ENCODE measurements around the gene NOL7. TPM values are rescaled to one million over a fixed set of nuclear protein-coding genes. Genes with fewer than 3 reads are reported as not detected.

Gene NOL7
- total and polyA plus RNA-seq, 7 experiments from 2014 or later, result 49.1 to 145 (median 65.0) TPM

DNA sequence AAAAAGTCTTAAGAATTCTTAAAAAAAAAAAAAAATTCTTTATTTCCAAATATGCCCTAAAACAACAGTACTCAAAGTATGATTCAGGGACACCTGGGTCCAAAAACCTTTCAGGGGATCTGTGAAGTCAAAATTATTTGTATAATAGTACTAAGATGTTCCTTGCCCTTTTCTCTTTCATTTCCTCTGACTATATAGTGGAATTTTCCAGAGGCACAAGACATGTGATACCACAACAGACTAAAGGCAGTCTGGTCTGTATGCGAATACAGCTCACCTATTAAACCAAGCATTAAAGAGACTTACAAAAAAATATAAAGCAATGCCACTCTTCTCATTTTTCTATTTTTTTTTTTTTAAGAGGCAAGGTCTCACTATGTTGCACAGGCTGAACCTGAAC is 15.4 kb downstream of the NOL7 start:
- DNase-seq (no peak), ATAC-seq (no peak)
- ChIA-PET POLR2A (interaction anchor here (0.6 to 1.2 kb wide), 4 partner anchors 9 to 79 kb away, joined by 3 to 5 read pairs (median 4); partner anchors contain the start of gene NOL7), CTCF (interaction anchor here (1.0 kb wide), 1 partner anchor 15 kb away, joined by 5 read pairs; no protein-coding TSS in a partner anchor)
- H3K36me3 Mint-ChIP-seq, result peaks cover 0 to 43% (median 20%) of the 10 kb centered on the region in 5 donors
- peak overlapping the region in 3 of 9 donors; percentile 7 to 58 (median 34) for H3K27ac Mint-ChIP-seq
- H3K27ac ChIP-seq (ENCODE audit: low read depth, low read length), result no peak overlapping the region
- H3K9me3 Mint-ChIP-seq, result no peaks in the 10 kb centered on the region
- H3K9me3 ChIP-seq (ENCODE audit: control insufficient read depth in 2 of 3, low read length in 3 of 3), result no peaks in the 10 kb centered on the region
- H3K4me1 ChIP-seq (ENCODE audit: control insufficient read depth in 2 of 2, insufficient read depth in 2 of 2, low read length in 2 of 2), result no peaks in the 10 kb centered on the region
- H3K27me3 Mint-ChIP-seq, result no peaks in the 10 kb centered on the region
- intact Hi-C loops (cut with micrococcal nuclease), result no loop called here
- no peak overlapping the region for H3K4me3 ChIP-seq (ENCODE audit: low read length)
- peaks cover 0 to 21% (median 15%) of the 10 kb centered on the region in 7 donors for H3K4me1 Mint-ChIP-seq
- no peaks in the 10 kb centered on the region for H3K27me3 ChIP-seq (ENCODE audit: control insufficient read depth in 2 of 2, insufficient read depth in 2 of 2, low read length in 2 of 2)
- no peak overlapping the region for H3K4me3 Mint-ChIP-seq
- peaks cover 12 to 41% (median 30%) of the 10 kb centered on the region in 3 experiments for H3K36me3 ChIP-seq (ENCODE audit: control insufficient read depth in 2 of 3, insufficient read depth in 3 of 3, low read length in 3 of 3)

DNA sequence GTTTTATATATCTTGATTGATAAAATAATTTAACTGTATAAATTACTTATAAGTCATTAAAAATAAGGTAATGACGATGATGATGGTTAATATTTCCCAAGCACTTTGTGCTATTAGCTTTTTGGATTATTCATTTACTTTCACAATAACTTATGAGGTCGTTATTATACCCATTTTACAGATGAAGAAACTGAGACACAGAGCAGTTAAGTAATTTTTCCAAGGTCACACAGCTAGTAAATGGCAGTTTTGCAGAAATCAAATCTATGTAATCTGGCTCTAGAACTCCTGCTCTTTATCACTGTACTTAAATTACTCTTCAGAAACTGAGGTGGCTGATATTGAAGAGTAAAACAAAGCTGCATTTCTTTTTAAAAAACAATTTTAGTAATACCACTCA is 18.2 kb downstream of the NOL7 start:
- H3K27ac Mint-ChIP-seq, result no peak overlapping the region
- H3K4me3 Mint-ChIP-seq, result no peak overlapping the region
- Histone ChIP-seq H3K36me3 (ENCODE audit: control insufficient read depth in 2 of 3, insufficient read depth in 3 of 3, low read length in 3 of 3) (peaks cover 12 to 34% (median 30%) of the 10 kb centered on the region in 3 experiments), H3K27me3 (ENCODE audit: control insufficient read depth in 2 of 2, insufficient read depth in 2 of 2, low read length in 2 of 2) (no peaks in the 10 kb centered on the region), H3K9me3 (ENCODE audit: control insufficient read depth in 2 of 3, low read length in 3 of 3) (no peaks in the 10 kb centered on the region), H3K27ac (ENCODE audit: low read depth, low read length) (no peak overlapping the region), H3K4me1 (ENCODE audit: control insufficient read depth in 2 of 2, insufficient read depth in 2 of 2, low read length in 2 of 2) (peaks cover 0 to 6% of the 10 kb centered on the region in 2 donors), H3K4me3 (ENCODE audit: low read length) (no peak overlapping the region)
- ChIA-PET POLR2A (interaction anchor here (0.7 to 1.2 kb wide), 2 partner anchors 8 to 78 kb away, joined by 4 to 5 read pairs; no protein-coding TSS in a partner anchor), CTCF (interaction anchor here (0.7 kb wide), 1 partner anchor 259 kb away, joined by 3 read pairs; no protein-coding TSS in a partner anchor)
- DNase-seq, result no peak
- intact Hi-C loops (cut with micrococcal nuclease), result no loop called here
- ATAC-seq, result no peak
- H3K27me3 Mint-ChIP-seq, result no peaks in the 10 kb centered on the region
- no peaks in the 10 kb centered on the region for H3K9me3 Mint-ChIP-seq
- peaks cover 8 to 45% (median 20%) of the 10 kb centered on the region in 5 donors for H3K36me3 Mint-ChIP-seq
- H3K4me1 Mint-ChIP-seq, result peaks cover 11 to 42% (median 39%) of the 10 kb centered on the region in 7 donors

GRCh38 chr6:13635948-13636658 is 21.0 kb downstream of the NOL7 start:
- peak overlapping the region; percentile 42 for H3K27ac ChIP-seq (ENCODE audit: low read depth, low read length)

DNA sequence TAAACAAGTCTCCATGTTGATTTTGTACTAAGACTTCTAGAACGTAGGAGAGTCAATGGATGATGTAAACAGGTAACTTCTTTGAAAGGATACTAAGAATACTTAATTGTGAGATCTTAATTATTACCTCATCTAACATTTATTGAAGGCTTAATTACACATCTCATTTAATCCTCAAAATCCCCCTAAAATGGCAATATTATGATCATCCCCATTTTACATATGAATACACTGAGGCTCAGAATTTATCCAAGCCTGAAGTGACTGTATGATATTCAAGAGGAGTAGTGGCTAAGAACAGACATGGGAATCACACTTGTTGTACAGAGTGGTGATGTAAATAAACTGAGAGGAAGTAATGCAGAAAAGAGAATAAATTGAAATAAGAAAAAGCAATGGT is 22.9 kb downstream of the NOL7 start:
- H3K4me1 ChIP-seq (ENCODE audit: control insufficient read depth in 2 of 2, insufficient read depth in 2 of 2, low read length in 2 of 2), result peaks cover 0 to 6% of the 10 kb centered on the region in 2 donors
- peak overlapping the region; percentile 28 to 87 (median 64) for H3K27ac Mint-ChIP-seq
- H3K9me3 Mint-ChIP-seq, result no peaks in the 10 kb centered on the region
- H3K9me3 ChIP-seq (ENCODE audit: control insufficient read depth in 2 of 3, low read length in 3 of 3), result no peaks in the 10 kb centered on the region
- peaks cover 0 to 21% (median 11%) of the 10 kb centered on the region in 3 experiments for H3K36me3 ChIP-seq (ENCODE audit: control insufficient read depth in 2 of 3, insufficient read depth in 3 of 3, low read length in 3 of 3)
- no peak overlapping the region for H3K4me3 ChIP-seq (ENCODE audit: low read length)
- CTCF ChIA-PET, result interaction anchor here (1.1 kb wide), 1 partner anchor 72 kb away, joined by 3 read pairs; no protein-coding TSS in a partner anchor
- POLR2A ChIA-PET, result interaction anchor here (0.7 to 1.4 kb wide), 2 partner anchors 23 to 73 kb away, joined by 3 read pairs; partner anchors contain the start of gene NOL7
- H3K27me3 Mint-ChIP-seq, result no peaks in the 10 kb centered on the region
- intact Hi-C loops (cut with micrococcal nuclease), result loop anchor here (5.0 kb wide), 2 partner anchors 34 to 129 kb away; no protein-coding TSS in a partner anchor
- peaks cover 16 to 37% (median 34%) of the 10 kb centered on the region in 7 donors for H3K4me1 Mint-ChIP-seq
- no peak for DNase-seq
- H3K36me3 Mint-ChIP-seq, result peaks cover 13 to 39% (median 16%) of the 10 kb centered on the region in 5 donors
- ATAC-seq, result no peak
- H3K27ac ChIP-seq (ENCODE audit: low read depth, low read length), result no peak overlapping the region
- H3K4me3 Mint-ChIP-seq, result no peak overlapping the region
- H3K27me3 ChIP-seq (ENCODE audit: control insufficient read depth in 2 of 2, insufficient read depth in 2 of 2, low read length in 2 of 2), result no peaks in the 10 kb centered on the region

More at GRCh38 chr6:13635948-13636658, 21.0 kb downstream of the NOL7 start:
- CTCF ChIA-PET, result interaction anchor here (0.7 to 1.7 kb wide), 3 partner anchors 12 to 75 kb away, joined by 3 to 6 read pairs (median 4); partner anchors contain the start of gene RANBP9
- DNase-seq (peak in 1 of 9 donors; percentile 13), ATAC-seq (peak; percentile 34)
- H3K27me3 Mint-ChIP-seq, result no peaks in the 10 kb centered on the region
- peak overlapping the region in 5 of 10 donors; percentile 9 to 69 (median 51) for H3K4me3 Mint-ChIP-seq
- peak overlapping the region in 8 of 9 donors; percentile 49 to 87 (median 74) for H3K27ac Mint-ChIP-seq
- no peaks in the 10 kb centered on the region for H3K27me3 ChIP-seq (ENCODE audit: control insufficient read depth in 2 of 2, insufficient read depth in 2 of 2, low read length in 2 of 2)
- no peak overlapping the region for H3K4me3 ChIP-seq (ENCODE audit: low read length)
- intact Hi-C loops (cut with micrococcal nuclease), result loop anchor here (5.0 kb wide), 2 partner anchors 36 to 131 kb away; no protein-coding TSS in a partner anchor
- no peaks in the 10 kb centered on the region for H3K9me3 ChIP-seq (ENCODE audit: control insufficient read depth in 2 of 3, low read length in 3 of 3)
- peaks cover 15 to 37% (median 31%) of the 10 kb centered on the region in 7 donors for H3K4me1 Mint-ChIP-seq
- H3K36me3 Mint-ChIP-seq, result peaks cover 11 to 49% (median 18%) of the 10 kb centered on the region in 5 donors
- peaks cover 6 to 28% (median 20%) of the 10 kb centered on the region in 3 experiments for H3K36me3 ChIP-seq (ENCODE audit: control insufficient read depth in 2 of 3, insufficient read depth in 3 of 3, low read length in 3 of 3)
- POLR2A ChIA-PET, result interaction anchor here (0.7 to 4.0 kb wide), 4 partner anchors 15 to 76 kb away, joined by 4 to 22 read pairs (median 6); partner anchors contain the start of genes NOL7 and RANBP9
- H3K9me3 Mint-ChIP-seq, result no peaks in the 10 kb centered on the region
- peaks cover 0 to 6% of the 10 kb centered on the region in 2 donors for H3K4me1 ChIP-seq (ENCODE audit: control insufficient read depth in 2 of 2, insufficient read depth in 2 of 2, low read length in 2 of 2)

DNA sequence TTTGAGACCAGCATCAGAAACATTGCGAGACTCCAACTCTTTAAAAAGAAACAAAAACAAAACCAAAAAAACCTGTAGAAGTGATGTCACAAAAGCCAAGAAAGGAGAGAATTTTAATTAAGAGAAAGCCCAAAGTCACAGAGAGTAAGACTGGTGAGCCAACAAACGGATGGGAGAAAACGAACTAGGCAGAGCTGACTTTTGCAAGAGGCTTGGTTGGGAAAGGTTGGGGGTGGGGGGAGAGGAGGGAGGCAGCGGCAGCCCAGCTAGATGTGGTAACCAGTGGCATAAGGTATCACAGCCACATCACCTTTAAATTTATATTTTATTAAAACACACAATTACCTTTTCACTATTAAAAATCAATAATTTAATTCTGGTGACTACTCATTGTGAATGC is 23.5 kb downstream of the NOL7 start:
- no peak overlapping the region for H3K4me3 ChIP-seq (ENCODE audit: low read length)
- H3K9me3 ChIP-seq (ENCODE audit: control insufficient read depth in 2 of 3, low read length in 3 of 3), result no peaks in the 10 kb centered on the region
- H3K4me1 Mint-ChIP-seq, result peaks cover 20 to 42% (median 37%) of the 10 kb centered on the region in 7 donors
- H3K36me3 Mint-ChIP-seq, result peaks cover 18 to 44% (median 22%) of the 10 kb centered on the region in 5 donors
- CTCF ChIA-PET, result interaction anchor here (1.1 kb wide), 1 partner anchor 71 kb away, joined by 3 read pairs; no protein-coding TSS in a partner anchor
- H3K4me1 ChIP-seq (ENCODE audit: control insufficient read depth in 2 of 2, insufficient read depth in 2 of 2, low read length in 2 of 2), result peaks cover 0 to 6% of the 10 kb centered on the region in 2 donors
- ATAC-seq (no peak), DNase-seq (no peak)
- no peaks in the 10 kb centered on the region for H3K27me3 ChIP-seq (ENCODE audit: control insufficient read depth in 2 of 2, insufficient read depth in 2 of 2, low read length in 2 of 2)
- no peak overlapping the region for H3K4me3 Mint-ChIP-seq
- intact Hi-C loops (cut with micrococcal nuclease), result loop anchor here (5.0 kb wide), 2 partner anchors 34 to 129 kb away; no protein-coding TSS in a partner anchor
- peak overlapping the region; percentile 28 to 87 (median 63) for H3K27ac Mint-ChIP-seq
- no peak overlapping the region for H3K27ac ChIP-seq (ENCODE audit: low read depth, low read length)
- peaks cover 0 to 26% (median 9%) of the 10 kb centered on the region in 3 experiments for H3K36me3 ChIP-seq (ENCODE audit: control insufficient read depth in 2 of 3, insufficient read depth in 3 of 3, low read length in 3 of 3)
- POLR2A ChIA-PET, result interaction anchor here (0.7 to 1.4 kb wide), 2 partner anchors 24 to 73 kb away, joined by 3 read pairs; partner anchors contain the start of gene NOL7
- no peaks in the 10 kb centered on the region for H3K27me3 Mint-ChIP-seq
- no peaks in the 10 kb centered on the region for H3K9me3 Mint-ChIP-seq

DNA sequence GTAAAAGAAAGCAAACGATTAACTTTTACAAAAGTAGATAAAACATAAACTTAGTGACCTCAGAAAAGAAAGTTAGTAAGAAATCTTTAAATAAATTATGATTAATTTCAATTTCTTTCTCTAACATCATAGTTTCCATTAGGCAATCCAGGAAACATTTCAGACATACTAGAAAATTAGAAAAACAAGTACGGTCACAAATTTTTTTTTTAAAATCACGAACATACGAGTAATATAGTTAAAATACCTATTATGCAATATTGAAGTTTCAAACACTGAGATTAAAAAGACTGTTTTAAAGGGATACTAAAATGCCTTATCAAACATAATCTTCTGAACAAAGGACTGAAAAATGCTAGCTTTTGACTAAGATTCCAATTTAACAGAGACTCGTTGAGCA is 26.2 kb downstream of the NOL7 start:
- no peak for ATAC-seq

More for the DNA sequence above, 26.2 kb downstream of the NOL7 start:
- Mint-ChIP-seq H3K27me3 (no peaks in the 10 kb centered on the region), H3K4me1 (peaks cover 17 to 31% (median 24%) of the 10 kb centered on the region in 7 donors), H3K4me3 (no peak overlapping the region), H3K9me3 (no peaks in the 10 kb centered on the region), H3K27ac (peak overlapping the region in 1 of 9 donors; percentile 27), H3K36me3 (peaks cover 18 to 36% (median 24%) of the 10 kb centered on the region in 5 donors)
- CTCF ChIA-PET, result no interaction called here
- intact Hi-C loops (cut with micrococcal nuclease), result no loop called here
- peaks cover 0 to 29% (median 0%) of the 10 kb centered on the region in 3 experiments for H3K36me3 ChIP-seq (ENCODE audit: control insufficient read depth in 2 of 3, insufficient read depth in 3 of 3, low read length in 3 of 3)
- POLR2A ChIA-PET, result interaction anchor here (1.2 to 2.0 kb wide), 2 partner anchors 63 to 68 kb away, joined by 3 to 5 read pairs; no protein-coding TSS in a partner anchor
- no peak for DNase-seq
- no peak overlapping the region for H3K4me3 ChIP-seq (ENCODE audit: low read length)
- no peaks in the 10 kb centered on the region for H3K27me3 ChIP-seq (ENCODE audit: control insufficient read depth in 2 of 2, insufficient read depth in 2 of 2, low read length in 2 of 2)
- no peaks in the 10 kb centered on the region for H3K9me3 ChIP-seq (ENCODE audit: control insufficient read depth in 2 of 3, low read length in 3 of 3)
- H3K27ac ChIP-seq (ENCODE audit: low read depth, low read length), result no peak overlapping the region
- no peaks in the 10 kb centered on the region for H3K4me1 ChIP-seq (ENCODE audit: control insufficient read depth in 2 of 2, insufficient read depth in 2 of 2, low read length in 2 of 2)
